Skeletal muscle cell (primary cell): ENCODE data around the gene GCA.

ENCODE experiments used
- DNase-seq: peaks from one replicate; pipeline ENCODE4 v3.0.0-alpha.2; 2010; ENCODE audit warnings: low read depth
- H3K4me3 ChIP-seq: 2 replicates; pipeline ENCODE4 v1.5.1; 2011; ENCODE audit warnings: low read depth, mild to moderate bottlenecking, control low read depth, low read length, moderate library complexity

The GCA gene, protein sequence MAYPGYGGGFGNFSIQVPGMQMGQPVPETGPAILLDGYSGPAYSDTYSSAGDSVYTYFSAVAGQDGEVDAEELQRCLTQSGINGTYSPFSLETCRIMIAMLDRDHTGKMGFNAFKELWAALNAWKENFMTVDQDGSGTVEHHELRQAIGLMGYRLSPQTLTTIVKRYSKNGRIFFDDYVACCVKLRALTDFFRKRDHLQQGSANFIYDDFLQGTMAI

DNA sequence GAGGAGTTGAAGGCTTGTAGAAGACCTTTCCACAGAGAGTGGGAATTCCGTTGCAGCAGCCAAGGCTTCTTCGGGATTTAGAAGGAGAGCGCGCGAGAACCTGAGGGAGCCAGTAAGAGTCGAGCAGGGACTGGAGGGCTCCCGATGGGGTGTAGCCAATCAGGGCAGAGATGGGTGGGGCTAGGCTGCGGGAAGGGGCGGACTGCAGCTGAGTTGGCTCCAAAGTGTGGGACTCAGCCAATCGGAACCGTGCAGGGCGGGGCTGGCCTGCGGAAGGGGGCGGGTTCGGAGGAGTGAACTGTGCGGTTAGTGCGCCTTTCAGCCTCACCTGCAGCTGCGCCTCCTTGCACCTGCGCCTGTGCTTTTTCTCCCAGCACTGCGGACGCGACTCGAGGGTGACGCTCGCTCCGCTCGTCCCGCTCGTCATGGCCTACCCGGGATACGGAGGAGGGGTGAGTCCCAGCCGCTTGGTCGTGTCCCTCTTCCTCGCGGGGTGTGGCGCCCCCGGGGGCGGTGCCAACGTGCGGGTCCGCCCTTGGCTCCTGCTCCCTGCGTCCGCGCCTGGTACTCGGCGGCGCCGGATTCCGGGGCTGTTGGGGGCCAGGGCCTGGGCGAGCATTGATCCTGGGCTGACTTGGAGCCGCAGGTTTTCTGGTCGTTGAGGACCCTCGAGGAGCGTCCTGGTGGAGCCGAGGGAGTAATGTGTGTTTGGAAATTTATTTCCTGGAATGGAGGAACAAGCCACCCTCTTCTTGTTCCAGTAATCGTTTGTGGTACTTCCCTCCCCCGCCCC lies at the start of gene GCA:
GCA (plus strand) TSS at position 309 of the 793 bp plus-strand sequence; CDS start at position 426, 117 bp downstream.
- H3K4me3 ChIP-seq = peak within 1 kb of the TSS; percentile 74
- DNase-seq = peak; percentile 80

DNA sequence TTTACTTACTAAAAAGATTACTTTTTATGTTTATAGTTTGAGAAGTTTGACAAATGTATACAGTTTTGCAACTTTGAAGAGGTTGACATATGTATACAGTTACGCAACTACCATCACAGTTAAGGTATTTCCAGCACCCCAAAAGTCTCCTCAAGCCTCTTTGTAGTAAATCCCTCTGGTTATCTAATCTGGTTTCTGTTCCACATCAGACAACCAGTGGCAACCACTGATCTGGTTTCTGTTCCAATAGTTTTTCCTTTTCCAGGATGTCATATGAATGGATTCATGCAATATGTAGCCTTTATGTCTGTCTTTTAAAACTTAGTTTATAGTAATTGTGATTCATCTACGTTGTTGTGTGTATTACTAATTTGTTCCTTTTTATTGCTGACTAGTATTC lies 48.9 kb upstream of the GCA start:
- no peak for DNase-seq
- no peak overlapping the region for H3K4me3 ChIP-seq

DNA sequence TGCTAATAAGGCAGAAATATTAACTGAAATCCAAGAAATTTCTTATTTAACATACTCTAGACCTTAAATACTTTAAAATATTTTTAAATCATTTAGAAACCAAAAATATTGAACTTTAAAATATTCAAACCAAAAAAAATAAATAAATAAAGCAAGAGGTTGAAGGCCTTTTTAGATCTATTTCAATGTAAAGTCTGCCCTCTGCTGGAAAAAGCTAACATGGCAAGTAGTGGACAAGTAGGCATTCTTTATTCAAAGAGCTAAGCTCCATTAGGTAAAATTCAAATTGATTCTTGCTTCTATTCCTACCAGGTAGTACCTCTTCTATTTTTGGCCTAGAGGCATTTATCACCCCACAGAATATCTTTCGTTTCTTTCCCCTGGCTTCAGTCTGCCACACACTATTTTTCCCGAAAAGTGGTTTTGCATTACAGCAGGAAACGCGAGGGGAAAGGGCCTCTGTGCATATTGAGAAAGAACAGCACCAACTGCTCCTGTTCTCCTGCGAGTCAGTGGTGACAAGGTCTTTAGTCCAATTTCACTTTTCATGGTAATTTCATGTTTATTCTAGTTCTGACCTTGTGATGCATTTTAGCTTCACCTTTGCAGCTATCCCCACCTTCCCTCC lies 45.9 kb upstream of the GCA start:
- H3K4me3 ChIP-seq = no peak overlapping the region
- DNase-seq = peak; percentile 28

DNA sequence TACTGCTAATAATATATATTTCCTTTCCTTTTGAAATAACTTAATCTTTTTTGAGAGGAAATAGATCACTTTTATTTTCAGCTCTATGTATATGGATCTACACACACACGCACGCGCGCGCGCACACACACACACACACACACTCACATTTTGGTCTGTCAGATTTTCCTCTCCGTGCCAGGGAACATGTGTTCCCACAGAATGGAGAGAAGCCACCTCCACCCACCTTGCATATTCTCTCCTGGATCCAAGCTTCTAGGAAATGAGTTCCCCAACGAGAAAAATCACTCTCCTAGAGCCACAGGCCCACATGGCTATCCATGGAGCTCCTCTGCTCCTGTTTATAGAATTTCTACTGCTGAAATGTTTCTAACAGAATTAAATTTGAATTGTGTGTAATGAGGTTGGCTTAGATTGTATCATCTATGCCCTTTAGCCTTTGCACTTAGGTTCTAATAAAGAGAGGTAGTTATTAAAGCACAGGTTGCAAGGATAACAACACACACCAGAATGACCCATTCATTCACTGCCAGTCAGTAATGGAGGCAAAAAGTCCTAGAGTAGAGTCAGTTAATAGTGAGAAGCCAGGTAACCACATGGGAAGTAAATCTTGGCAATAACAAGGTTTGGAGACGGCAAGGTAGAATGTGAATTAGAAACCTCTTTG lies 45.1 kb upstream of the GCA start:
- no peak overlapping the region for H3K4me3 ChIP-seq
- no peak for DNase-seq

DNA sequence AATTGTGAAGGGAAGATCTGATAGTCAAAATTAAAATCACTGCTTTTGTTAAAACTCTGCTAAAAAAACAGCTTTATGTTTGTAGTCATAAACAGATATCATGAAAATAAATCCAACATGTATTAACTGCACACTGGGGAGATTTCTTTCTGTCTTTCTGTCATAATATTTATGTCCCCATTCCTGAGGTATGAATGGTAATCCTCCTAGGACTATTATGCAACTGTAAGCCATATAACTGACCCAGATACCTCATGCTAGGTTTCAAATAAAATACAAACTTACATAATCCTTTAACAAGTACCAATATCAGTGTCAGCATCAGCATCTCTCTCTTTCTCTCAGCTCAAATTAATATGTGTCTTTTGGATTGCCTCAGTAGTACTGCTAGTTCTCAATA lies 43.7 kb upstream of the GCA start:
- DNase-seq = peak; percentile 16
- no peak overlapping the region for H3K4me3 ChIP-seq

DNA sequence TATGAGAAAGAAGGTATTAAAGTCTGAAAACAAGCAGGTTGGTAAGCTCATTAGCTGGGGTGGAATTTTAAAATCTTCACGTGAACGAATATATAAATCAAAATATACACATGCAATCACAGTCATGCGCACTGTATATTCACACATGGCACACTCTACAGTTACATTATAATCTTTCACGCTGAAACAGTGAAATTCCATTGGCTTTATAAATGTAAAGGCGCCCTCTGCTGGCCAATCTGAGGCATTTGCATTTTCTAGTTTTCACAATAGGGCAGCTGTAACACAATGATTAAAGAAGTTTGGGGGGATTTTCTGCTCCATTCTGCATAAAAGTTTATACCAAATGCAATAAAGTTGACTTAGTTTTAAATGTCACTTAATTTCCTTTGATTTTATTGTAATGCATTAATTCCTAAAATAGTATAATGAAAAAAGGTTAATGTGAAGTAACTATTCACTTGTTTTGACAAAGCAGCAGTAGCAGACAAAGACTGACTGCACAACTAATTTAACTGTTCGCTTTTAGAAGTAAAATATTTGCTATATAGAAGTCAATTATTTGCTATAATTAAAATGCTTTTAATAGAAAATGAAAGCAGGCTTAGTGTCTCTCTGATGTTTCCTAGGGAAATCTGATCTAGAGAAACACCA lies 42.7 kb upstream of the GCA start:
- H3K4me3 ChIP-seq = no peak overlapping the region
- DNase-seq = peak; percentile 25

DNA sequence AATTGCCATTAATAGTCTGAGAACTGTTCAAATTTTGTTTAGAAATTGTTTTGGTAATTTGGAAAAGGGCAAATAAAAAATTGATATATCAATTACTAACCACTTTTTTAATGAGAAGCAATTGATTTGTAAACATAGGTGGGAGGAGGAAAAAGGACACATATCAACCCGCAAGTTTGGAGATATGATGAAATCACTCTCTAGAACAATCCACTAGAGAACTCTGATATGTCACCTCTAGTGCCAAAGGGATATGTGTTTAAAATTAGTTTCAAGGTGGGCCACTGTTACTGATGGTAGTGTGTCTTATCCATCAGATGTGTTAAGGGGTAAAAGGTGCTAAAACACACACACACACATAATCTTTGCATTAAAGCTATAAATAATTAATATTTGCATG lies 42.1 kb upstream of the GCA start:
- no peak overlapping the region for H3K4me3 ChIP-seq
- no peak for DNase-seq

DNA sequence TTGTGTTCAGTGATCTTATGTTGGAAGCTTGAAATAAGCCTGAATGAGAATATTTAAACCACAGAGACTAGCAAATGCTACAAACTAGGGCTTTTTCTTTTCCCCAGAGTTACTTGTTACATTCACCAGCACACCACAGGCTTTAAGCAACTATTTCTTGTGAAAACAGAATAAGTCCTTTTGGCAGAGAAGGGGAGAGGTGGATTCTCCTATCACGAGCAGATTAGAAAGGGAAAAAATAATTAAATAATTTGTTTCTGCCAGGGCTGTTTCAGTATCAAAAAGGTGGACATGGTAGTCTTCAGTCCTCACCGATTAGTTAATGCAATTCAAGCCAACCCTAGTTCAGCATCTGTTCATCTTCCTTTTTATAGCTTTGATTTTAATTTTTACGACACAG lies 38.0 kb upstream of the GCA start:
- no peak for DNase-seq
- no peak overlapping the region for H3K4me3 ChIP-seq

DNA sequence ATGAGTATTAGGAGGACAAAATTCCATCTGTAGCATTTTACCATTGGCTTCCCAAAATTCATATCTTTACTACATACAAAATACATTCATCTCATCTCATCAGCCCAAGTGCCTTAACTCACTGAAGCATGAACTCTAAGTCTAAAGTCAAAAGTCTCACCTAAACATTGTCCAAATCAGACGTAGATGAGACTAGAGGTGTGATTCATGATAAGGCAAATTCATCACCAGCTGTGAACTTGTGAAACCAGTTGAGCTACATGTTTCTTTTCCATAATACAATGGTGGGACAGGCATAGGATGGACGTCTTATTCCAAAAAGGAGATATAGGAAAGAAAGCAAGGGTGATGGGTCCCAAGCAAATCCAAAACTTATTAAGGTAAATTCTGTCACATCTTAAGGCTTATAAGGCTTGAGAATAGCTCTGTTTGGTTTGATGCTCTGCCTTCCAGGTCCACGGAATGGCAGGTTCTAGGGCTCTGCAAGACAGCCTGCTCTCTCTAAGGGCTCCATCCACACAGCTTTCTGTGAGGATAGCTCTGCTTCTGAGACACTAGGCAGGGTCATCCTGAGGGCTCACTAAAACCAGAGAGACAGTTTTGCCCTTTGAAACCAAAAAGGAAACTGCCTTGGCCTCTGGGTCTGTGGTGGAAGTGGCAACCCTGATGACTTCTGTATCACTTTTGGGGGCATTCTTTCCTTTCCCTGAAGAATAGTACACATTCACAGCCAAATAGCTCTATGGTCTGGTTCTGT lies 35.0 kb upstream of the GCA start:
- no peak for DNase-seq
- H3K4me3 ChIP-seq = no peak overlapping the region

DNA sequence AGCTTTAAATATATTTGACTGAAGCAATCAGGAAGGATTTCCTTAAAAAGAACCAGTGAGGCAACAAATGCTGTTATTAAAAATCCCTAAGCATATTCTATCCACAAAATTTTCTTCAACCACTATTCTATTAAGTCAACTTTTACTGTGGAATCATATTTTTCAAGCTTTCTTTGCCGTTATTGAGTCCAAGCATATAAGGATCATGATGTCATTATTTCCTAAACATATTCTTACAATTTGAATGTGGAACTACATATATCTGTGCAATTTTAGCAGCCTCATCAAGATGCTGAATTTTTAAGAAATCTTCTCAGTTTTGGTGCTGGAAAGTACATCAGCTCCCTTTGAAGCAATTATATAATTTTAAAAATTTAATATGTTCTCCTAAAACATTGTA lies 31.1 kb upstream of the GCA start:
- no peak for DNase-seq
- no peak overlapping the region for H3K4me3 ChIP-seq

DNA sequence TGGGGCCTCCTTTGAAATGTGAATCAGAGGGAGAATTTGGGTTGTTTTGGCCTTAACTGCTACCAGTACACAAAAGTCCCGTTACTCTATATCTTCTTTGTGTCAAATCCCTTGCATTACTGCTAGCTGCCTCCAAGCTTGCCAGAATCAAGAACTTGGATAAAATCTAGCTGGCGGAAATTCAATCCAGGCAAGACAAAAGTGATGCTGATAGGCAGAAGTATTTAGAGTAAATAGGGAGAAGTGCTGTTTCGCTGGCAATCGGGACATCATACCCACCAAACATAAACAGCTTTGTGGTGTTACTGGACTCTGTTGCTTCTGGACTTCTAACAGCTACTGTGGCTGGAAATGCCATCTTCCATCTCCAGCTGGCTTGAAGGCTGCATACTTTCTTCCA lies 28.0 kb upstream of the GCA start:
- no peak for DNase-seq
- H3K4me3 ChIP-seq = no peak overlapping the region

DNA sequence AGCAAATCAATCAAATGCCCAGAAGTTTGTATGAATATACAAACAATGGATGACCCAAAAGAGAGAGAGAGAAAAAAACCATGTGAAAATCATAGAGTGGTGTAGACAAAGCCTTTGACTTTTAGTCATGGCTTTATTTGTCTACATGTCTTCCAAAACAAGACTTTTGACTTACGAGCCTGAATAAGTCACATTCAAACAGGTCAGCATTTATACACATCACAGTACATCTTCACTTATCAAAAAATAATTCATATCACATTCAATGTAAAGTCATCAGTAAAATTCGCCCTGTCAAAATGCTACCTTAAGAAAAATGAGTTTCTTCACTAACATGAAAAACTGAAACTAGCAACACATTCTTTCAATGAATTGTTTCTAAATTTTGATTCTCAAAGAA lies 27.3 kb upstream of the GCA start:
- H3K4me3 ChIP-seq = no peak overlapping the region
- no peak for DNase-seq

DNA sequence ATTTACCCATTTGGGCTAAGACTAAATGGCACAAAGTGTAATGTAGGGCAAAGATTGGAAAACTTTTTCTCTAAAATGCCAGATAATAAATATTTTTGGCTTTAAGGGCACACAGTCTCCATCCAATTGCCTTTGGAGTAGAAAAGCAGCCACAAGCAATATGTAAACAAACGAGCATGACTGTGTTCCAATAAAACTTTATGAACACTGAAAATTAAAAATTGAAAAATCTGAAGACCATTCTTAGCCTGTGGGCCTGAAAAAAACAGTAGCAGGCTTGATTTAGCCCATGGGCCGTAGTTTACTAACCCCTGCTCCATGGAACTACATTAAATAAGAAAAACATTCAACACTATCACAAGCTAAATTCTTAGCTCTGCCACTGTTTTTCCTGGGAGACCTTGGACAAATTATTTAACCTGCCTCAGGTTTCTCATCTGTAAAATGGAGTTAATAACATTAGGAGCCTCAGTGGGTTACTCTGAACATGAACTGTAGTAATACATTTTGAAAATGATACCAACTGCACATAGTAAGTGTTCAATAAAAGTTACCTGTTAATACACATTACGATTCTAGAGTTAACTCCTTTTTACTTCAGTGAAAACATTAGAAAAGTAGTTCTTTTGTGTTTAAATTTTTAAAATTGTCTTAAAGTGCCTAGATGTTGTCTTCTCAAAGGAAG lies 26.7 kb upstream of the GCA start:
- no peak overlapping the region for H3K4me3 ChIP-seq
- no peak for DNase-seq

DNA sequence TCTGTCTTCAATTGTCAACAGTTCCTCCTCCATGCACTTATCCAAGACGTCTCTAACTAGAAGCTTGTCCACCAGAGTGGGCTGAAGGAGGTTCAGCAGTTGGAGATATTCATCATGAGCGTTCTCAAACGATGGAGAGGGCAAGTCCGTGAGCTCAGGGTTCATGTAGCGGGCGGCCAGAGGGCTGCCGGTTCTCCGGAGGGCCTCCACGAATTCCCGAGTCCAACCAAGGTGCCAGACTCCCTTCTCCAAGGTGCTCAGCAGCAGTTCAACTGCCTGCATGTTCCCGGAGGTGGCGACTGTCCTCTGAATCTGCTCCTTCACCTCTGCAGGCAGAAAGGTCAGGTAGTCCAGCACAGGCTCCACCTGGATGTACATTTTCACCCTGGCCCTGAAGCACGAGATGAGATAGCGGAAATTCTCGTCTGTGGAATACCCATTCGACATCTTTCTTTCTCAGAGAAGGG lies 26.0 kb upstream of the GCA start:
- DNase-seq = no peak
- H3K4me3 ChIP-seq = peak overlapping the region; percentile 61

DNA sequence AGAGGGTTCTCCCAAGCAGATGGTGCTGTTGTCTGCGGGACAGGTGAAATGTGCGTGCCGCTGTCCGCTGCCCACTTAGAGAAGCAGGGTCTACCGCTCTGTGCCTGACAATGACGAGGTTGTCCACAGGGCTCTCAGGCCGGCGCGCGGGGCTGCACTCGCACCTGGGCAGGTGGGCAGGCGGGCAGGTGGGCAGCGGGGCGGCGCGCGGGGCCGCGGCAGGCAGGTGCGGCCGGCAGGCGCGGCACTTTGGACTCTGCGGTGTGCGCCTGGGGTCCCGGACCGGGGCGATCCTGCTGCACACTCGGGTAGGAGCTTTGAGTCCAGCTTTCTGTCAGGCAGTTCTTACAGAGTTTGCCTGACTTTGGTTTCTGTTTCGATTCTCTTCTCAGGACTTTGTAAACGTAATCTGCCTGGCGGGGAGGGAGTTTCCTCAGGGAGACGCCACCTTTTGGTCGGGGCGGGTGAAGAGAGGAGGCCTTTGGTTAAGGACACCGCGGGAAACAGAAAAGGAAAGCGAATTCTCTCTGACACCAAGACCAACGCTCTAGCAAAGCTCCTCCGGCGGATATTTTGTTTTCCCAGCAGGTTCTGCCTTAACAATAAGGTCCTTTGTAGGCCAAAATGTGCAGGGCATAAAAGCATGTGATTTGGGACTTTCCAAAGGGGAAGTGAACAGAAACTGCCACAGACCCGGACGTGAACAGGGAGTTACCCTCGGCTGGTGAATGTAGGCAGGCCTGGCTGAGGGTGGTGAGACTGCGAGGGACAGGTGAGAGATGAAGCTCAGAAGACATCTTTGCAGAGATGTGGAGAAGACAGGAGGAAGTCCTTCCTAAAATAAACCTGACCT lies 25.4 kb upstream of the GCA start, which contains the start of gene IFIH1:
IFIH1 (minus strand) TSS at position 357 of the 853 bp plus-strand sequence. CDS start 377 bp downstream, outside the sequence.
- peak; percentile 62 for DNase-seq
- H3K4me3 ChIP-seq = peak within 1 kb of the TSS; percentile 61

DNA sequence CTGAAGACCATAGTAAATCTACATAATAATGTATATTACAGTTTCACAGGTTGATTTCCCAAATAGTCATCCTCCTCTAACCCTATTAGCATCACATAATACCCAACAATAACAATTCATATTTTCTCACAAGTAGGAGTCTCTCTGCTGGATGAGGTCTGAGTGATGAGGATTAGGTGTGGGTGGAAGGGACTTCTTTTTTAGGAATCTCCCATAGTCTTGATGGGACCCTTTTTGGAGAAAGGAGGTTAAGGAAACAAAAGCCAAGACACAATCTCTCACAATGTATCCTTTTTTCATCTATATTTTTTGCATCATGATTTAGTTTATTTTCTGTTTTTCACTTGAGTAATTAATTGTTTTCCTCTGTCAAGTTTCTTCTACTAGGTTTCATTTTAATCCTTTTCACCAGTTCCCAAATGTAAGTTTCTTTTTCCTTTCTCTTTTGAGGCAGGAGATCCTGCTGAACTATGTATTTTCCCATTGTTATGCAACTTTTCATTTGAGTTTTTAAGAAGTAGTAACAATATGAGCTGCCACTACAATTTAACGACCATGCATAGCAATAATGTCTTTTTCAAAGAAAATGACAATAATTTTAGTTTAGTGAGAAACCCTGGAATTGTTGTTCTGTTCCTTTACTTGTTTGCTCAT lies 22.9 kb upstream of the GCA start:
- no peak overlapping the region for H3K4me3 ChIP-seq

DNA sequence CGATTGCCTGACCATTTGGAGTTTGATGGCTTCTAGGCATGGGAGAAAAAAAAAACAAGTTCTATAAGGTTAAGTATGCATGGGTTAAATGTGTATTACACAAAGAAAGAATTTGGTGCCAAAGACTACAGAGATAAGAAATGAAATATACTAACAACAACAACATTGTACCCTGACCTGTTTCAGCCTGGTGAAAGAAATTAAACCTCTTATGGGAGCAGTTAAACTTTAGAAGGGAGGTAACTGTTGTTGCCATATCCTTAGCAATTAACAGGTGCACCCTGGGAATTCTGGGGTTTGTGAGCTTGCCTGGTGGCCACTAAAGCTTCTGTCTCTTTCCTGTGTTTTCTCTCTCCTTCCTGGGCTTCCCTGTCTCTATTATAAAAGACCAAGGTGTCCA lies 19.0 kb upstream of the GCA start:
- no peak overlapping the region for H3K4me3 ChIP-seq
- DNase-seq = no peak

More for the DNA sequence above, 22.9 kb upstream of the GCA start:
- no peak for DNase-seq
